ENCODE measurements around the gene TMTC1.

DNA sequence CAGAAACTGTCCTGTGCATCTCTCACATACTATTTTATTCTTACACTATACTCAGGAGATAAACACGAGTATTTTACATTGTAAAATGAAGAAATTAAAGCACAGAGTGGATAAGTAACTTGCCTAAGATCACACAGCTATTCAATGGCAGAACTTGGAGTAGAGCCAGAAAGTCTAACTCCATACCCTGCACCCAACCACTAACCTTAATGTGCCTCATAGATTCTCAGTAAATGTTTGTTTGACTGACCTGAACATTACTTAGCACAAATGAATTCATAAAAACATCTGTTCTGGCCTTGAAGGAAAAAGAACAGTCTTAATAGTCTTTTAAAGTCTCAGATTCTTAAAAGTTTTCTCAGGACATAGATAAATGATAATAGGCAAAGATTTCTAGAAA is 202.8 kb downstream of the TMTC1 start:
- TF ChIP-seq, protein P1, sequence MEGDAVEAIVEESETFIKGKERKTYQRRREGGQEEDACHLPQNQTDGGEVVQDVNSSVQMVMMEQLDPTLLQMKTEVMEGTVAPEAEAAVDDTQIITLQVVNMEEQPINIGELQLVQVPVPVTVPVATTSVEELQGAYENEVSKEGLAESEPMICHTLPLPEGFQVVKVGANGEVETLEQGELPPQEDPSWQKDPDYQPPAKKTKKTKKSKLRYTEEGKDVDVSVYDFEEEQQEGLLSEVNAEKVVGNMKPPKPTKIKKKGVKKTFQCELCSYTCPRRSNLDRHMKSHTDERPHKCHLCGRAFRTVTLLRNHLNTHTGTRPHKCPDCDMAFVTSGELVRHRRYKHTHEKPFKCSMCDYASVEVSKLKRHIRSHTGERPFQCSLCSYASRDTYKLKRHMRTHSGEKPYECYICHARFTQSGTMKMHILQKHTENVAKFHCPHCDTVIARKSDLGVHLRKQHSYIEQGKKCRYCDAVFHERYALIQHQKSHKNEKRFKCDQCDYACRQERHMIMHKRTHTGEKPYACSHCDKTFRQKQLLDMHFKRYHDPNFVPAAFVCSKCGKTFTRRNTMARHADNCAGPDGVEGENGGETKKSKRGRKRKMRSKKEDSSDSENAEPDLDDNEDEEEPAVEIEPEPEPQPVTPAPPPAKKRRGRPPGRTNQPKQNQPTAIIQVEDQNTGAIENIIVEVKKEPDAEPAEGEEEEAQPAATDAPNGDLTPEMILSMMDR (IDR thresholded peaks at IDR 0.05; ENCODE audit: low read depth, low read length), result no peak
- TF ChIP-seq MYC (IDR thresholded peaks at IDR 0.05; ENCODE audit: low read depth, low read length), result no peak

Measured in NB4 (cell line).